SW 1271 (cell line): Measurements from ENCODE around the gene AP4S1.

Source experiments
- DNase-seq, 2 experiments: peaks; one replicate each; lab custom pipeline; 2025; lab: John Stamatoyannopoulos, UW

AP4S1 gene

GRCh38 chr14:31139301-31139847 is 113.9 kb downstream of the AP4S1 start:
- no peak for DNase-seq

GRCh38 chr14:31142455-31143087 is 117.1 kb downstream of the AP4S1 start:
- no peak for DNase-seq
